Coronary artery (tissue), 2 donors: ENCODE results near the gene STMP1.

ENCODE experiments used
- DNase-seq: peaks from one replicate; pipeline ENCODE4 v3.0.0-alpha.2; 2017; ENCODE audit warnings: low spot score
- H3K27ac ChIP-seq, 2 donors: fragments of 200-600 bp; sonication (generic); one replicate each; pipeline ENCODE4 v1.5.1; 2016 to 2019
- H3K4me3 ChIP-seq: fragments of 200-600 bp; sonication (generic); 2 replicates; pipeline ENCODE4 v1.5.1; 2016; ENCODE audit warnings: mild to moderate bottlenecking, moderate library complexity
- TF ChIP-seq, protein P1 (sequence below): fragments of 200-600 bp; sonication (generic); IDR thresholded peaks from one replicate; pipeline ENCODE4 v1.5.1; 2019; ENCODE audit warnings: antibody characterized with exemption

Gene STMP1

GRCh38 chr7:135693558-135693957, 31.2 kb downstream of the STMP1 start:
- Histone ChIP-seq H3K4me3 (no peak overlapping the region), H3K27ac (no peak overlapping the region)
- TF ChIP-seq, protein P1, sequence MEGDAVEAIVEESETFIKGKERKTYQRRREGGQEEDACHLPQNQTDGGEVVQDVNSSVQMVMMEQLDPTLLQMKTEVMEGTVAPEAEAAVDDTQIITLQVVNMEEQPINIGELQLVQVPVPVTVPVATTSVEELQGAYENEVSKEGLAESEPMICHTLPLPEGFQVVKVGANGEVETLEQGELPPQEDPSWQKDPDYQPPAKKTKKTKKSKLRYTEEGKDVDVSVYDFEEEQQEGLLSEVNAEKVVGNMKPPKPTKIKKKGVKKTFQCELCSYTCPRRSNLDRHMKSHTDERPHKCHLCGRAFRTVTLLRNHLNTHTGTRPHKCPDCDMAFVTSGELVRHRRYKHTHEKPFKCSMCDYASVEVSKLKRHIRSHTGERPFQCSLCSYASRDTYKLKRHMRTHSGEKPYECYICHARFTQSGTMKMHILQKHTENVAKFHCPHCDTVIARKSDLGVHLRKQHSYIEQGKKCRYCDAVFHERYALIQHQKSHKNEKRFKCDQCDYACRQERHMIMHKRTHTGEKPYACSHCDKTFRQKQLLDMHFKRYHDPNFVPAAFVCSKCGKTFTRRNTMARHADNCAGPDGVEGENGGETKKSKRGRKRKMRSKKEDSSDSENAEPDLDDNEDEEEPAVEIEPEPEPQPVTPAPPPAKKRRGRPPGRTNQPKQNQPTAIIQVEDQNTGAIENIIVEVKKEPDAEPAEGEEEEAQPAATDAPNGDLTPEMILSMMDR, result no peak
- DNase-seq, result no peak

DNA sequence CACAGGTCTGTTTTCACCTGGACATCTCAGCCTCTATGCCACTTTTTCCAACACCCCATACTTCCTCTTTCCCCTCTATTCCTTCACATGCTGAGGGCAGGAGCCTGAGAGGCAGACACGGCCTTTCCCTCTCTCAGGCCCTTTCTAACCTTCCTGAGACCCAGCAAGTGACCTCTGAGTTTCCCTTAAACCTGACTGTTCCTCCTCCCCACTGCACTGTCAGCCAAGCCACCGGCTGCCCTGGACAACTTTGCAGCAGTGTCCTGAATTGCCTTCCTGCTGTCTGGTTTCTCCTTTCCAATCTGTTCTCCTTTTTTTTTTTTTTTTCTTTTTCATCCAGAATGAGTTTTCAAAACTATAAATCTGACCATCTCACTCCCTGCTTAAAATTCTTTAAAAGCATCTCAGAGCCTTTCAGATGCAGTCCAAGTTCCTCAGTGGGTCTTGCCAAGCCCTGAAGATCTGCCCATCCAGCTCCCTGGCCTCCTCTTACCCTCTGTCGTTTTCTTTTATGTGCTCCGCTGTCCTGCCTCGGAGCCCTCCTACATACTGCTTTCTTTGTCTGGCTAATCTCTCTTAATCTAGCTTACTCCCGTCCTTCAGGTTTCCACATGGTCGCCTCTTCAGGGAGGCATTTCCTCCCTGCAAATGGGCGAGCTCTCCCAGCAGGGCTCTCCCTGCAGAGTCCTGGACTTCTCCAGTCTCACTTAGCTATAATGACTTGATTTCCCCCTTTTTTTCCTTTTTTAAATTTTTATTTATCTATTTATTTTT, 35.1 kb downstream of the STMP1 start:
- Histone ChIP-seq H3K4me3 (no peak overlapping the region), H3K27ac (no peak overlapping the region)
- DNase-seq, result no peak
- TF ChIP-seq, protein P1, result no peak

DNA sequence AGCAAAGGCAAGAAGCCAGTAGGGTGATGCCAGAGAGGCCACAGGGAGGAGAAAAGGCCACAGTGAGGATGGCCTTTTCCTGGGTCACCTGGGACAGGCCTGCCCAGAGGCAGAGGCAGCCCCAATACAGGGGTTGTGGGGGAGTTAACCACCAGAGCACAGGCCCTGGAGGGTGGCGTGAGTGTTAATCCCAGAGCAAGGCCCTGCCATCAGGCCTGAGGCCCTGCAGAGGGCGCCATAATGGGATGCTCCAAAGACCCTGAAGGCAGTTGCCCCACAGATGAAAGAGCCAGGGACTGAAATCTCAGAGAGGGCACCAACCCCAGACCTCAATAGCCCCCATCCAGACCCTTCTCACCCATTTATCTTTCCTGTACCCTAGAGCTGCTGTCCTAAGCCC, 41.8 kb downstream of the STMP1 start:
- DNase-seq, result no peak
- Histone ChIP-seq H3K4me3 (no peak overlapping the region), H3K27ac (no peak overlapping the region)
- TF ChIP-seq, protein P1, result no peak

- DNase-seq, result no peak
- no peak overlapping the region for H3K4me3 ChIP-seq
- TF ChIP-seq, protein P1, result no peak
- no peak overlapping the region for H3K27ac ChIP-seq
Measured at GRCh38 chr7:135704698-135705097, 42.4 kb downstream of the STMP1 start.

DNA sequence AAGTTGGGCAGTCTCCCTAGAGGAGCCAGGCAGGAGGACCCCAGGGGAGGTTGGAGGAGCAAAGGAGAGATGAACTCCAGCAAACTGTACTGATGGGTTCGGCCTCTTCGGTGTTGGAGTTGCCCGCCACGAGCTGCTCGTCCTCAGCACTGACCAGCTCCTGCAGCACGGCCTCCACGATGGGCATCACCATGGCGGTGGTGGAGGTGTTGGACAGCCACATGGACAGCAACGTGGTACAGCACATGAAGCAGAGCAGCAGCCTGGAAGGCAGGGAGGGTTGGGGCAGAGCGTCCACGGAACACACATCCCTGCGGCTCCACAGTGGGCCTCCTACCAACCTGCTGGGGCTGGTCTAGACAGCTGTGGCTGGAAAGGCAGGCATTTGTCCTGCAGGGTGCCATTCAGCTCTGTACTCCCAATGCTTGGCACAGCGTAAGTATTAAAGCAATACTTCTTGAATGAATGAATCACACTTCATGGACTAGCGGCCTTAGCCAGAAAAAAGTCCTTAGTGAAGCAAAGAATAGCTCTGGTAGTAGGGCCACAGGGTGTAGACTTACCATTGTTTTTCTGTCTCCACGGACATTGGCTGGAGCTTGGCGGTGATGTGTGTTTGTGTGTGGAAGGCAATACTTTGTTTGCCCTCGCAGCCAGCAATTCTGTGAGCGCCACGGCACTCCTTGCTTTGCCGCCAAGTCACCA, 43.9 kb downstream of the STMP1 start:
- H3K27ac ChIP-seq, result no peak overlapping the region
- no peak overlapping the region for H3K4me3 ChIP-seq
- no peak for DNase-seq
- TF ChIP-seq, protein P1, result no peak

DNA sequence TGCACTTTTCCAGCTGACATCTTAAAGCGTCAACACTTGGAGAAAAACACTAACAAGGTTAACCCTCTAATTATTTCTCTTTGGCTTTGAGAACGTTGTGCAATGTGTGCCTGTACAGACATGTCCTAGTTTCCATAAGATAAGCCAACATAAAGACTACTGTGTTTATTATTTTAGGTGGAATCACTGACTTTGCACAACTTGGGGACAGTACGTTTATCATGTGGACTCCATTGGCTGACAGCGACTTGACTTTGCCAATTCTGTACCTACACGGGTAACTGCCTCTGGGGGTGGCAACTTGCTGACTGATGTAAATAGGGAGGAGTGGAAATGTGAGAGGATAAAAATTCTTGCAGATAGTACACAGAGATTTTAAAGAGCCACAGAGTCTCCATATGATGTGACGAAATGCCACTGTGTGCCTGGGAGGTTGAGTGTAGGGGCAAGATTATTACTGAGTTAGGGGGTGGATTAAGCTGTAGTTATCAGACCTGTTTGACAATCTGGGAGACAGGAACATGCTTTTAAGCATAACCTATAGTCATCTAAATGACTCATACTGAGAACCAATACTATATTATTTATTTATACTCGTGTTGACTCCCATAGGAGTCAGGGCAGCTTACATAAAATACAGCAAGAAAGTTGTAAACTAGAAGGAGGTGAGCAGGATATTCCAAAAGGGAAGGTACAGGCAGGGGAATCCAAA, 44.7 kb downstream of the STMP1 start:
- Histone ChIP-seq H3K27ac (no peak overlapping the region), H3K4me3 (no peak overlapping the region)
- DNase-seq, result no peak
- TF ChIP-seq, protein P1, result no peak
